Measurements from ENCODE around the gene KLF2. TPM values are rescaled to one million over a fixed set of nuclear protein-coding genes. Genes with fewer than 3 reads are reported as not detected.

The KLF2 gene
- total and polyA plus RNA-seq, 4 experiments from 2014 or later = 120 to 437 (median 363) TPM

DNA sequence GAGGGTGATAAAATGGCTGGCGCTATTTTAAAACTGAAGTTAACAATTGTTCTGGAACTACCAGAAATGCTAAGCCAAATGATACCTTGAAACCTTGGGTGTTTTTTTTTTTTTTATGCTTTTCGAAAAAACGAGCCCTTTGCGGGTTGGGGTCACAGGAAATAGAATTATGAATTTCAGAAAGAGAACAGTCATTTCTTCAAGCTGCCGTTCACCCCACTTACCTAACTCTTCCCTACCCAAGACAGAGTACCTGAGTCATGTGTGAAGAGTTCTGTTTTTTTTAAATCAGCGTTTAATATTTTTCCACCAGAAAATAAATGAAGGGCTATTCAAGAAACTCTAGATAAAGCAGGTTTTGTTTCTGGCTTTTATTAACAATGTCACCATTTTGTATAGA is 35.3 kb downstream of the KLF2 start:
- peak overlapping the region in 6 of 8 donors; percentile 8 to 82 (median 74) for H3K4me3 Mint-ChIP-seq
- H3K4me3 ChIP-seq (ENCODE audit: low read length in 2 of 2) = no peak overlapping the region
- peaks cover 0 to 3% of the 10 kb centered on the region in 2 donors for H3K36me3 Mint-ChIP-seq
- peak overlapping the region in 6 of 7 donors; percentile 64 to 94 (median 91) for H3K27ac Mint-ChIP-seq
- no peaks in the 10 kb centered on the region for H3K27me3 ChIP-seq (ENCODE audit: insufficient read depth, low read length)
- CTCF ChIA-PET (ENCODE audit: partially characterized antibody) = interaction anchor here (1.5 to 2.9 kb wide), 3 partner anchors 11 to 29 kb away, joined by 3 to 10 read pairs (median 7); no protein-coding TSS in a partner anchor
- H3K27me3 Mint-ChIP-seq = no peaks in the 10 kb centered on the region
- DNase-seq = peak in 2 of 5 donors; percentile 30 to 32
- intact Hi-C loops (cut with micrococcal nuclease) = no loop called here
- peaks cover 98% of the 10 kb centered on the region for H3K4me1 ChIP-seq (ENCODE audit: insufficient read depth, low read length)
- no peaks in the 10 kb centered on the region for H3K36me3 ChIP-seq (ENCODE audit: insufficient read depth, low read length)
- H3K27ac ChIP-seq (ENCODE audit: low read depth, low read length) = no peak overlapping the region
- no peaks in the 10 kb centered on the region for H3K9me3 ChIP-seq (ENCODE audit: control insufficient read depth in 1 of 2, low read length in 2 of 2)
- POLR2A ChIA-PET (ENCODE audit: partially characterized antibody) = interaction anchor here (1.3 to 34.9 kb wide), 3 partner anchors 9 to 26 kb away, joined by 8 to 6478 read pairs (median 1006); partner anchors contain the start of gene KLF2
- H3K9me3 Mint-ChIP-seq = no peaks in the 10 kb centered on the region
- H3K4me1 Mint-ChIP-seq = peaks cover 47 to 96% (median 77%) of the 10 kb centered on the region in 4 donors

DNA sequence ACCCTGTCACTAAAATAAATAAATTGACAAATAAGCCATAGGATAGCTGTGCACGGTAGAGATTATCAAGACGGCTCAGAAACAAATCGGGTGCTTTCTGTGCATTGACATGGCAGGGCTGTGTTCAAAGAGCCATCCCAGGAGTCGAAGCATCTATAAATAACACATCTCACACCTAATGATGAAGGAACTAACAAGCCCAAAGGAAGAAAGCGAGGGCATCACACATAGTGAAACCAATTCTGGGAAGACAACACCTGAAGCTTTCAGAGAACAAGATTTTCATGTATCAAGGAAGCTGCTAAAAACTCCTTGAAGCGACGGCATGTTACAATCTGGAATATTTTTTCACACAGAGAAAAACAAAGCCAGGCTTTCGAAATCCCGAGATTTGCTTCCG is 36.1 kb downstream of the KLF2 start:
- Histone ChIP-seq H3K9me3 (ENCODE audit: control insufficient read depth in 1 of 2, low read length in 2 of 2) (no peaks in the 10 kb centered on the region), H3K4me3 (ENCODE audit: low read length in 2 of 2) (no peak overlapping the region), H3K36me3 (ENCODE audit: insufficient read depth, low read length) (no peaks in the 10 kb centered on the region), H3K27ac (ENCODE audit: low read depth, low read length) (no peak overlapping the region), H3K4me1 (ENCODE audit: insufficient read depth, low read length) (peaks cover 99% of the 10 kb centered on the region), H3K27me3 (ENCODE audit: insufficient read depth, low read length) (no peaks in the 10 kb centered on the region)
- Mint-ChIP-seq H3K27ac (peak overlapping the region in 6 of 7 donors; percentile 88 to 94 (median 94)), H3K4me3 (peak overlapping the region; percentile 52 to 82 (median 77)), H3K9me3 (no peaks in the 10 kb centered on the region), H3K36me3 (peaks cover 0 to 3% of the 10 kb centered on the region in 2 donors), H3K4me1 (peaks cover 48 to 97% (median 73%) of the 10 kb centered on the region in 4 donors), H3K27me3 (no peaks in the 10 kb centered on the region)
- intact Hi-C loops (cut with micrococcal nuclease) = no loop called here
- DNase-seq = no peak
- ChIA-PET CTCF (ENCODE audit: partially characterized antibody) (interaction anchor here (0.9 to 3.0 kb wide), 8 partner anchors 10 to 114 kb away, joined by 3 to 16 read pairs (median 8); no protein-coding TSS in a partner anchor), POLR2A (ENCODE audit: partially characterized antibody) (interaction anchor here (0.6 to 34.9 kb wide), 5 partner anchors 10 to 100 kb away, joined by 3 to 6478 read pairs (median 8); partner anchors contain the start of gene KLF2)

DNA sequence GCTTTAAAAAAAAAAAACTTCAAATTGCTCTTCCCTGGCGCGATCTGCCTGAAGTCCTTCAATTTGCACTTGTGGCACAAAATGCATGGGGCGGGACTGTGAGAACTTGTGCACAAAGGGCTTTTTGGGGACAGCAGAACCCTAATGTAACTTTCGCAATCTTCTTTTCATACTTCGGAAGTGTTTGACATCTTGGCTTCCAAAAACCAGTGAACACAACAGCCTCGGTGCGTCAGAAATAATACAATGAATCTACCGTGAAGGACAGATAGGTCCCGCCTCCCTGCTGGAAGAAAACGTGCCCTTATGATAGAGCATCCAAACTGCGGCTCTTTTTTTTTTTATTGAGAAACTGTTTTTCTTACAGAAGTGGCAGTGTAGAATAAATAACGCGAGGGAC is 36.6 kb downstream of the KLF2 start:
- H3K27me3 ChIP-seq (ENCODE audit: insufficient read depth, low read length) = no peaks in the 10 kb centered on the region
- intact Hi-C loops (cut with micrococcal nuclease) = no loop called here
- CTCF ChIA-PET (ENCODE audit: partially characterized antibody) = interaction anchor here (0.9 to 3.0 kb wide), 8 partner anchors 10 to 114 kb away, joined by 6 to 16 read pairs (median 8); no protein-coding TSS in a partner anchor
- no peak overlapping the region for H3K4me3 ChIP-seq (ENCODE audit: low read length in 2 of 2)
- H3K27ac ChIP-seq (ENCODE audit: low read depth, low read length) = no peak overlapping the region
- DNase-seq = no peak
- Mint-ChIP-seq H3K4me3 (peak overlapping the region in 7 of 8 donors; percentile 36 to 82 (median 77)), H3K4me1 (peaks cover 53 to 97% (median 73%) of the 10 kb centered on the region in 4 donors), H3K27ac (peak overlapping the region in 6 of 7 donors; percentile 75 to 94 (median 94)), H3K9me3 (no peaks in the 10 kb centered on the region), H3K27me3 (no peaks in the 10 kb centered on the region), H3K36me3 (peaks cover 0 to 3% of the 10 kb centered on the region in 2 donors)
- H3K4me1 ChIP-seq (ENCODE audit: insufficient read depth, low read length) = peaks cover 99% of the 10 kb centered on the region
- no peaks in the 10 kb centered on the region for H3K9me3 ChIP-seq (ENCODE audit: control insufficient read depth in 1 of 2, low read length in 2 of 2)
- POLR2A ChIA-PET (ENCODE audit: partially characterized antibody) = interaction anchor here (0.6 to 34.9 kb wide), 5 partner anchors 11 to 101 kb away, joined by 3 to 6478 read pairs (median 8); partner anchors contain the start of gene KLF2
- H3K36me3 ChIP-seq (ENCODE audit: insufficient read depth, low read length) = no peaks in the 10 kb centered on the region

DNA sequence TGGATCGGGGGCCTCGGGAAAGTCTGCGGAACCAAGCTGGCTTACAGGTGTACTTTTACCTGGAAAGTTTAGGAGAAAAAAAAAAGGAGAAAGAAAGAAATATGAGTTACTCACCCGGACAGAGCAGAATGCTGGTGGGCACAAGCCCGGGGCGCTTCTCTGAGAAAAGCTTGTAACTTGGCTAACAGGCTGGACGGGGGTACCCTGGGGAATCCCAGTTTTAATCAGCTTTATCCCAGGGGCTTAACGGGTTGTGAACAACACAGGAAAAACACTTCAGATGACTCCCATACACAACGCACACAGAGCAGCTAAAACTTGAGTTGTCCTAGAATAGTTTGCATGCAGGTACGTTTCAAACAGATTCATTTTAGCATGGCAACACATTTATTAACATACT is 37.3 kb downstream of the KLF2 start:
- Mint-ChIP-seq H3K27ac (peak overlapping the region in 6 of 7 donors; percentile 70 to 94 (median 94)), H3K36me3 (peaks cover 0 to 7% of the 10 kb centered on the region in 2 donors), H3K9me3 (peaks cover 0 to under 1% (median 0%) of the 10 kb centered on the region in 8 donors), H3K4me3 (peak overlapping the region in 5 of 8 donors; percentile 31 to 82 (median 57)), H3K27me3 (no peaks in the 10 kb centered on the region), H3K4me1 (peaks cover 55 to 97% (median 70%) of the 10 kb centered on the region in 4 donors)
- Histone ChIP-seq H3K36me3 (ENCODE audit: insufficient read depth, low read length) (no peaks in the 10 kb centered on the region), H3K9me3 (ENCODE audit: control insufficient read depth in 1 of 2, low read length in 2 of 2) (no peaks in the 10 kb centered on the region), H3K4me1 (ENCODE audit: insufficient read depth, low read length) (peaks cover 99% of the 10 kb centered on the region), H3K4me3 (ENCODE audit: low read length in 2 of 2) (no peak overlapping the region), H3K27ac (ENCODE audit: low read depth, low read length) (no peak overlapping the region), H3K27me3 (ENCODE audit: insufficient read depth, low read length) (no peaks in the 10 kb centered on the region)
- intact Hi-C loops (cut with micrococcal nuclease) = no loop called here
- ChIA-PET CTCF (ENCODE audit: partially characterized antibody) (interaction anchor here (1.2 to 3.0 kb wide), 8 partner anchors 10 to 115 kb away, joined by 5 to 16 read pairs (median 8); no protein-coding TSS in a partner anchor), POLR2A (ENCODE audit: partially characterized antibody) (interaction anchor here (25.1 to 34.9 kb wide), 2 partner anchors 12 to 28 kb away, joined by 1006 to 6478 read pairs; partner anchors contain the start of gene KLF2)
- DNase-seq = no peak

DNA sequence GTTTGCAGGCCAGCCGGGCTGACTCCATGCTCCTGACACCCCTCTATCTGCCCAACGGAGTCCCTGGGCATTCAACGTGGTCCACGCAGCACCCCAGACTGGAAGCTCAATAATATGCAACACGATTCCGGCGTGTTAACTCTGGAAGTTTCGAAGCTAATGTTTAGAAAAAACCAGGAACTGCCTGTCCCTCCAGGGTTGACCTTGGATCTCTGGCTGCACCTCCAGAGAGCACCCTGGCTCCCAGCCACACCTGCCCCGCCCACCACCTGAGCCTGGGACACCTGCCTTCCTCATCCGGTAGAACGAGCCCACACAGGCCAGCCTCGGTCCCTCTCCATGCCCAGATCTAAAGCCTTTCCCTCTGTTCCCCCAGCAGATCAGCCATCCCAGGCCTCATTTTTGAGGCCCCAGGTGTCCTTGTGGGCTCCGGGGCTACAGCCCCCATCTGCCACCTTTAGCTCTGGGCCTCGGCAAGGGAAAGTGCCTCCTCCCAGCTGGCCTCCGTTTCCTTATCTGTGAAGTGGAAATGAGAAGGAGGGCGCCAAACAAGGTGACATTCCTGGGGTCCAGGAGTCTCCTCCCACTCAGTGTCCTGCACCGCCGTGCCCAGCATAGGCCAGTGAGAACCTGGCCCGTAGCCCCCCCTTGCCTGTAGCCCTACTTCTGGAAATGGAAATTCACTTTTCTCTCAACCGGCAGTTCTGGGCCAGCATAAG is 38.7 kb downstream of the KLF2 start:
- H3K9me3 ChIP-seq (ENCODE audit: control insufficient read depth in 1 of 2, low read length in 2 of 2) = no peaks in the 10 kb centered on the region
- H3K27ac ChIP-seq (ENCODE audit: low read depth, low read length) = peak overlapping the region; percentile 89
- ChIA-PET POLR2A (ENCODE audit: partially characterized antibody) (interaction anchor here (0.7 to 34.9 kb wide), 3 partner anchors 11 to 30 kb away, joined by 3 to 6478 read pairs (median 1006); partner anchors contain the start of gene KLF2), CTCF (ENCODE audit: partially characterized antibody) (interaction anchor here (1.0 to 4.6 kb wide), 5 partner anchors 12 to 116 kb away, joined by 5 to 56 read pairs (median 9); no protein-coding TSS in a partner anchor)
- peak overlapping the region in 7 of 8 donors; percentile 25 to 62 (median 44) for H3K4me3 Mint-ChIP-seq
- peak overlapping the region in 6 of 7 donors; percentile 53 to 94 (median 89) for H3K27ac Mint-ChIP-seq
- peaks cover 0 to 3% (median 0%) of the 10 kb centered on the region in 8 donors for H3K9me3 Mint-ChIP-seq
- no peak overlapping the region for H3K4me3 ChIP-seq (ENCODE audit: low read length in 2 of 2)
- H3K27me3 Mint-ChIP-seq = no peaks in the 10 kb centered on the region
- H3K4me1 ChIP-seq (ENCODE audit: insufficient read depth, low read length) = peaks cover 100% of the 10 kb centered on the region
- peaks cover 52 to 90% (median 64%) of the 10 kb centered on the region in 4 donors for H3K4me1 Mint-ChIP-seq
- H3K27me3 ChIP-seq (ENCODE audit: insufficient read depth, low read length) = no peaks in the 10 kb centered on the region
- intact Hi-C loops (cut with micrococcal nuclease) = no loop called here
- H3K36me3 Mint-ChIP-seq = peaks cover 0 to 9% of the 10 kb centered on the region in 2 donors
- no peaks in the 10 kb centered on the region for H3K36me3 ChIP-seq (ENCODE audit: insufficient read depth, low read length)
- DNase-seq = no peak

DNA sequence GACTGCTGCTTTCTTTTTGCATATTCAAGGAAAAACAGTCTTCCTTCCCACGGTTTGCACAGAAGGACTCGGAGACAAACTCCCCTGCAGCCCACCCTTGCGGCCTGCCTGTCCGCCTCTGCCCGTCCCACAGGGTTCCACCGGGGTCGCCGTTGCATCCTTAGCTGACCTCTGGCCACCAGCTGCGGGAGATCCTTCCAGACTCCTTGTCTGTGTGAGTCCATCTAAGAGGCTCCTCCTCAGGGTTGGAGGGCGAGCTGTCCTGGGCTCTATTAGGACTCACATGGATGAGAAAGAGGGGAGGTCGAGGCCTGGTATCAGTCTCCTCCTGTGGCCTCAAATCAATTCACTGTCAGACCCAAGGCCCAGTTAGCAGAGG is 39.2 kb downstream of the KLF2 start:
- intact Hi-C loops (cut with micrococcal nuclease) = no loop called here
- DNase-seq = no peak
- Histone ChIP-seq H3K4me3 (ENCODE audit: low read length in 2 of 2) (no peak overlapping the region), H3K4me1 (ENCODE audit: insufficient read depth, low read length) (peaks cover 100% of the 10 kb centered on the region), H3K27ac (ENCODE audit: low read depth, low read length) (peak overlapping the region; percentile 89), H3K27me3 (ENCODE audit: insufficient read depth, low read length) (no peaks in the 10 kb centered on the region), H3K9me3 (ENCODE audit: control insufficient read depth in 1 of 2, low read length in 2 of 2) (no peaks in the 10 kb centered on the region), H3K36me3 (ENCODE audit: insufficient read depth, low read length) (no peaks in the 10 kb centered on the region)
- ChIA-PET POLR2A (ENCODE audit: partially characterized antibody) (interaction anchor here (0.7 to 34.9 kb wide), 4 partner anchors 1 to 30 kb away, joined by 3 to 6478 read pairs (median 1006); partner anchors contain the start of gene KLF2), CTCF (ENCODE audit: partially characterized antibody) (interaction anchor here (4.6 kb wide), 1 partner anchor 19 kb away, joined by 56 read pairs; no protein-coding TSS in a partner anchor)
- peaks cover 0 to 9% of the 10 kb centered on the region in 2 donors for H3K36me3 Mint-ChIP-seq
- peaks cover 0 to 3% (median 0%) of the 10 kb centered on the region in 8 donors for H3K9me3 Mint-ChIP-seq
- H3K27ac Mint-ChIP-seq = peak overlapping the region in 5 of 7 donors; percentile 52 to 94 (median 91)
- H3K27me3 Mint-ChIP-seq = no peaks in the 10 kb centered on the region
- H3K4me3 Mint-ChIP-seq = peak overlapping the region in 4 of 8 donors; percentile 15 to 62 (median 47)
- H3K4me1 Mint-ChIP-seq = peaks cover 50 to 85% (median 60%) of the 10 kb centered on the region in 4 donors

Measured in CD4-positive, alpha-beta memory T cell (primary cell).